Memory B cell (primary cell): ENCODE measurements around the gene PDE6A.
A peak's percentile ranks its signal among the peaks of the same experiment; 100 is the strongest.

Experiments
- ATAC-seq: fragments of 150-1000 bp; cut with Tn5 transposase; 2 replicates; pipeline ENCODE4 v1.10.0; 2021; ENCODE audit warnings: low read depth, mild to moderate bottlenecking, moderate library complexity
- DNase-seq, 2 donors: peaks; one replicate each; pipeline ENCODE4 v3.0.0; 2022; ENCODE audit warnings: low spot score in 2 of 2
- H3K27ac Mint-ChIP-seq: one replicate; pipeline ENCODE4 v1.8.0; 2022; ENCODE audit warnings: mild to moderate bottlenecking, moderate library complexity, mixed read lengths
- H3K27me3 Mint-ChIP-seq: one replicate; pipeline ENCODE4 v1.8.0; 2022; ENCODE audit warnings: mixed read lengths
- H3K36me3 Mint-ChIP-seq: one replicate; pipeline ENCODE4 v1.8.0; 2022; ENCODE audit warnings: mild to moderate bottlenecking, mixed read lengths
- H3K4me1 Mint-ChIP-seq: one replicate; pipeline ENCODE4 v1.8.0; 2022; ENCODE audit warnings: mixed read lengths
- H3K4me3 Mint-ChIP-seq: one replicate; pipeline ENCODE4 v1.8.0; 2022; ENCODE audit warnings: mild to moderate bottlenecking, moderate library complexity, mixed read lengths
- H3K9me3 Mint-ChIP-seq: one replicate; pipeline ENCODE4 v1.8.0; 2022; ENCODE audit warnings: mixed read lengths

PDE6A gene

GRCh38 chr5:149924486-149924885, 20.1 kb downstream of the PDE6A start:
- no peaks in the 10 kb centered on the region for H3K36me3 Mint-ChIP-seq

DNA sequence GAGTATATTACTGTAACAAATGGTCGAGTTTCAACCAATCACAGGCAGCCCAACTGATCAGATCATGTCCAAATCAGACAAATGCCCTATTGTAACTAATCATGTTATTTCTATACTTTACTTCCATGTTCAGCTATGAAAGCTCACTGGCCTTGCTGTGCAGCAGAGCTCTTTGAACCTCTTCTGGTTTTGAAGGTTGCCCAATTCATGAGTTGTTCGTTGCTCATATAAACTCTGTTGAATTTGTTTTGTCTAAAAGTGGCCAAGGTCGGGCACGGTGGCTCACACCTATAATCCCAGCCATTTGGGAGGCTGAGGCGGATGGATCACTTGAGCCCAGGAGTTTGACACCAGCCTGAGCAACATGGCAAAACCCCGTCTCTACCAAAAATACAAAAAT, 21.6 kb downstream of the PDE6A start:
- ATAC-seq = no peak
- no peak overlapping the region for H3K27ac Mint-ChIP-seq

More at GRCh38 chr5:149924486-149924885, 20.1 kb downstream of the PDE6A start:
- Mint-ChIP-seq H3K9me3 (no peaks in the 10 kb centered on the region), H3K4me1 (no peaks in the 10 kb centered on the region), H3K27me3 (peaks cover 6% of the 10 kb centered on the region), H3K27ac (no peak overlapping the region), H3K4me3 (no peak overlapping the region)
- ATAC-seq (no peak), DNase-seq (no peak)

DNA sequence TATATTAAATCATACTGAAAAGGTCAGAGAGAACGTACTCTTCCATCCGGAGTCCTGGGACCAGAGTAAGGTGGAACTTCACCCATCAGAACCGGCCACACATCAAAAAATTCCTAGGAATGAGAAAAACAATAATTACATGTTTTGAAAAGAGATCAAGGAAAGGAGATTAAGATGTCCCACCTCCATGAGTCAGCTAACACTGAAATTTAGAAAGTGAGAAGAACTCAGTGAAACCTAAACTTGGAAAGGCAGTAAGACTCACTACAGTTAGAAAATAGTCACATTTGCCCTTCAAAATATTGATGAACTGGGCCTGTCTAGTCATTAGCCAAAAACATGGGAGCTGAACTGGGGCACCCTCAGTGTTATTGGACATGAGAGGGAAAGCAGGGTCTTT, 23.0 kb downstream of the PDE6A start:
- Mint-ChIP-seq H3K36me3 (no peaks in the 10 kb centered on the region), H3K9me3 (no peaks in the 10 kb centered on the region), H3K4me1 (no peaks in the 10 kb centered on the region), H3K4me3 (no peak overlapping the region), H3K27ac (no peak overlapping the region), H3K27me3 (peaks cover 8% of the 10 kb centered on the region)
- DNase-seq (no peak), ATAC-seq (no peak)

More for the DNA sequence above, 21.6 kb downstream of the PDE6A start:
- no peaks in the 10 kb centered on the region for H3K36me3 Mint-ChIP-seq
- H3K27me3 Mint-ChIP-seq = peaks cover 8% of the 10 kb centered on the region
- DNase-seq = no peak
- no peaks in the 10 kb centered on the region for H3K4me1 Mint-ChIP-seq
- H3K9me3 Mint-ChIP-seq = no peaks in the 10 kb centered on the region
- H3K4me3 Mint-ChIP-seq = no peak overlapping the region

DNA sequence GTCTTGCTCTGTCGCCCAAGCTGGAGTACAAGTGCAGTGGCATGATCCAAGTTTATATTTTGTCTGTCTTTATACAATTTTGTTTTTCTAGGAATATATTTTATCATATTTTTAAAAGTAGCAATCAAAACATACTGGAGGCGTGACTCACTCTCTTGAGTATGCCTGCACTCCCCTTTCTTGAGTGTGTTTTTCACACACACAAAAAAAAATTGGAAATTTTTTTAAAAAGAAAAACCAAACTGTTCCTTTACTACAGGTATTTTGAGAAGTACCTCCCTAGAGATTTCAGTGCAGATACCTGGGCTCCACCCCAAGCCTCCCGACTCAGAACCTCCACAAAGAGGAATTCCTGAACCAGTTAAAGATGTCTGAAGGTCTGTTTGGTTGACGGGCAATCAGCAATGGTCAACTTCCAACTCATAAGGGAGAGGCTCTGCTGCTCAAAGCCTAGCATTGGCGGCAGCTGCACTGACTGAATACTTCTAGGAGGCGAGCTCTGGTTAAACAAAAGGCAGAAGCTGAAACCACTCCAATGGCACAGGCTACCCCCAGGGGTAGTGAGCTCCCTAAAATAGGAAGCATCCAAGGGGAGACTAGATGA, 27.4 kb downstream of the PDE6A start:
- Mint-ChIP-seq H3K27ac (no peak overlapping the region), H3K36me3 (no peaks in the 10 kb centered on the region), H3K4me3 (no peak overlapping the region), H3K27me3 (peaks cover 10% of the 10 kb centered on the region), H3K4me1 (peaks cover 5% of the 10 kb centered on the region), H3K9me3 (no peaks in the 10 kb centered on the region)
- DNase-seq (no peak), ATAC-seq (no peak)

GRCh38 chr5:149916334-149917072, 28.1 kb downstream of the PDE6A start:
- Mint-ChIP-seq H3K27me3 (peaks cover 10% of the 10 kb centered on the region), H3K4me1 (peaks cover 5% of the 10 kb centered on the region), H3K9me3 (no peaks in the 10 kb centered on the region), H3K4me3 (no peak overlapping the region), H3K27ac (no peak overlapping the region), H3K36me3 (no peaks in the 10 kb centered on the region)
- DNase-seq (no peak), ATAC-seq (no peak)

DNA sequence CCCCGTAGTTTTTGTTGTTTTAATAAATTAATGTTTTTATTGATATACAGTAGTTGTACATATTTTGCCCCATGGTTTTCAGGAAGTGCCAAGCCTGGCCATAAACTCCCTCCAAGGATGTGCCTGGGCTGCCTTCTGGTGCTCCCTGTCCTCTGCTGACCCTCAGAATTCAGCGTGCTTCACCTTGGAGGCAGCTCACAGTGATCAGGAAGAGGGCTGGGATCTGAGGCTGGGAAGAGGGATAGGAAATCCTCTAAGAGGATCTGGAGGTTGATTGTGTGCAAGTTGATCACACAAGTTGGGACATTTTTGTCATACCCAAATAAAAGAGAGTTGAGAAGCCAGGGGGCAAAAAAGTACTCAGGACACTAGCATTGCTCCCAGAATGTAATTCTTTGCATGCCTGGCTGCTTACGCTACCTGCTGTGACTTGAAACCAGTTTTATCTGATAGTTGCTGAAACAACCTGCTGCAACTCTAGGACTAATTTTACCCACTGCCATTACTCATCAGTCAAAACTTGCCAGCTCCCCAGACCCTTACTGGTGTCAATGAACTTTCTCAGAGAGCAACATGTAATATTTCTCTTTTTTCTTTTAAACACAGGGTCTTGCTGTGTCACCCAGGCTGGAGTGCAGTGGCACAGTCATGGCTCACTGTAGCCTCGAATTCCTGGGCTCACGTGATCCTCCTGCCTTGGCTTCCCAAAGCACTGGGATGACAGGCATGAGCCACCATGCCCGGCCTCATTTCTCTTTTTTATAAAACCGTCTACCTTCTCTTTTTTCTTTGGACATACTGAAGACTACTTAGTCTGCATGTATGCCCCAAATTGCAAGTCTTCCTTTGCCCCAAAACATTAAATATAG, 29.0 kb downstream of the PDE6A start:
- H3K27ac Mint-ChIP-seq = no peak overlapping the region
- DNase-seq (no peak), ATAC-seq (no peak)
- peaks cover 5% of the 10 kb centered on the region for H3K4me1 Mint-ChIP-seq
- peaks cover 10% of the 10 kb centered on the region for H3K27me3 Mint-ChIP-seq
- H3K4me3 Mint-ChIP-seq = no peak overlapping the region
- H3K36me3 Mint-ChIP-seq = no peaks in the 10 kb centered on the region
- no peaks in the 10 kb centered on the region for H3K9me3 Mint-ChIP-seq

DNA sequence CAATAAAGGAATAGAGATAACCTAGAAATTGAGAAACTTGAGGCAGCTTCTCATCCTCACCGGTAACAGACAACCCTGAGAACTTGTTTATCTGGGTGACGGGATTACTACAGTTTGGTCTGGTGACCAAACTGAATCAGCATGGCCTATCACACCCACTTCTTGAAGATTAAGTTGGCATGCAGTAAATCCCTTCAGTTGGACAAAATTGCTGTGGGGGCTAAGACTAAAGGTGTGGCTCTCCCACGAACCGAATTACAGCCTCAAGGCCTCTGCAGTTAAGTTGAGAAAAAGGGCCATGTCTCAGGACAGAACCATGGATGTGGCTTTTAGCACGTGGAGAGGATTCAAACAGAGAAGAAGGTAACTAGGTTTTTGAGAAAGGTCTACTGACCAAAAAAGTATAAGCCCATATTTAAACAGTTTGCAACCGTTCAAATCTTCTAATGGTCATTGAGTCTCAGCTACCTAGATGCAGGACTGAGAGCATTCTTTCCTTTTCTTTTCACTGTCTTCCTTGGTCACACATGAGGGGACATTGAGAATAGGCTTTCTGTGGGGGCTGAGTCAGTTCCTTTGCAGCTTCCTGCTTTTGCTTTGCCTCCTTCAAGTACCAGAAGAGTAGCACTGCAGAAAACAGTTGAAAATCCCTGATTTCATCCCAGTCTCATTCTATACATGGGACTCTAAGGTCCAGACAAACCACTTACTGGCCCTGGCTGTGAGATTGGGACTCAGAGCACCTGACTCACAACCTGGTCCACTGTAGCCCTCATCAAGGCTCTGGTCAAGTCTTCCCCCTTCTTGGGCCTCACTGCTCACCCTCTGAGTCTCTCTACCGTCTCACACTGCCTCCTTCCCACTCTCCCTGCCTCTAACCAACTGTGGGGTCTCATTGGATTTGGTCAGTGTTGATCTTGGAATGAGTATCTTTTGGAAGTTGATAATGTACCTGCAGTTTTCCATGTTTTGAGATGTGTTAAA, 30.9 kb downstream of the PDE6A start:
- no peaks in the 10 kb centered on the region for H3K36me3 Mint-ChIP-seq
- H3K27me3 Mint-ChIP-seq = peaks cover 6% of the 10 kb centered on the region
- no peak overlapping the region for H3K4me3 Mint-ChIP-seq
- DNase-seq (no peak), ATAC-seq (no peak)
- no peaks in the 10 kb centered on the region for H3K9me3 Mint-ChIP-seq
- H3K27ac Mint-ChIP-seq = peak overlapping the region; percentile 24
- H3K4me1 Mint-ChIP-seq = peaks cover 5% of the 10 kb centered on the region

DNA sequence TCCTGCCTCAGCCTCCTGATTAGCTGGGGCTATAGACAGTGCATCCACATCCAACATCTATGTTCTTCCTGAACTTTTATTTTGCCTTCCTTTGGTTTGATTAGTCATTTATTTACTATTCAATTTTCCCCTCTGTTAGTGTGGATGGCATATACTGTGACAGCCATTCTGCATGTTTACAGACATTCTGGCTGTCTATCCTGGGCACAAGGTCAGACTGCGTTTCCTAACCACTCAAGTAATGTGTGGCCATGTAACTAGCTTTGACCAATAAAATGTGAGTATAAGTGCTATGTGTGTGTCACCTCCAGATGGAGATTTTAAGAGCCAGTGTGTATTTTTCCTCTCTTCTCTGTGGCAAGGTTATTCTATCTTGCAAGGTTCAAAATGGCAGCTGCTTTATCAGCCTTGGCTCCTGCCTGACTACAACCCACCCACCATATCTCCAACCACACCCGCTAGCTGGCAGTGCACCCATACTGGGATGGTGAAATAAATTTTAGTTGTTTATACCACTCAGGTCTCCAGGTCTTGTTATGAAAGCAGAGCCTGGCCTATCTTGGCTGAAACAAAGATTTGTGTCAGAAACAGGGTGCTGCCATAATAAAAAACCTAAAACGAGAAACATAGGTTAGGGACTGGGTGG, 32.2 kb downstream of the PDE6A start:
- Mint-ChIP-seq H3K4me3 (no peak overlapping the region), H3K4me1 (peaks cover 5% of the 10 kb centered on the region), H3K9me3 (no peaks in the 10 kb centered on the region), H3K36me3 (no peaks in the 10 kb centered on the region), H3K27ac (no peak overlapping the region), H3K27me3 (peaks cover 2% of the 10 kb centered on the region)
- ATAC-seq (no peak), DNase-seq (no peak)

DNA sequence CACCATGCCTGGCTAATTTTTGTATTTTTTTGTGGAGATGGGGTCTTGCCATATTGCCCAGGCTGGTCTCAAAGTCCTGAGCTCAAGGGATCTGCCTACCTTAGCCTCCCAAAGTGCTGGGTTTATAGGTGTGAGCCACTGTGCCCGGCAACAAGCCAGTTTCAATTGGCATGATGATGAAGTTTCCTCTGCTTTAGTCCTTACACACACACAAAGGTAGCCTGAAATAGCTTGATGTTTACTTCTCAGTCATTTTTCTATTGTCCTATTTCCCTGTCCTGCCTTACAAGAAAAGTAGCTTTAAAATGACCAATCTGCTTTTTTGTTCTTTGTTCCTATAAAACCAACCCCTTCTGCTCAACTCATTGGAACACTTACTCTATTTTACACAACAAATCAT, 33.6 kb downstream of the PDE6A start:
- ATAC-seq = no peak
- peaks cover 5% of the 10 kb centered on the region for H3K27me3 Mint-ChIP-seq
- H3K4me3 Mint-ChIP-seq = no peak overlapping the region

DNA sequence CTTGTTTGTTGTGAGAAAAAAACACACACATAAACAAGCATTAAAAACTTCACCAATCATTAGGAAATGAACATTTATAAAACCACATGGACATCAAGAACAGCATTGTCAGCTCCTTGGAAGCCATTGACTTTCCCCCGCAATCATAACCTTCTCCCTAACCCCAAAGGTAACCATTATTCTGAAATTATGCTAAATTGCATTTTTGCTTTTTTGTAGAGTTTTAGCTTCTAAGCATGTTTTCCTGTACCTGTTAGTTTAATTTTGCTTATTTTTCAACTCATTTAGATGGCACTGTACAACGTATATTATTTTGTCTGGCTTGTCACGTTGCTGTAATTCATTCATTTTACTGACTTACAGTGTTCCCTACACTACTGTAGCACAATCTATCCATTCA, 36.8 kb downstream of the PDE6A start:
- peaks cover 12% of the 10 kb centered on the region for H3K27me3 Mint-ChIP-seq
- peaks cover 8% of the 10 kb centered on the region for H3K4me1 Mint-ChIP-seq
- no peaks in the 10 kb centered on the region for H3K36me3 Mint-ChIP-seq
- DNase-seq (no peak), ATAC-seq (no peak)
- H3K27ac Mint-ChIP-seq = no peak overlapping the region
- no peak overlapping the region for H3K4me3 Mint-ChIP-seq
- H3K9me3 Mint-ChIP-seq = no peaks in the 10 kb centered on the region

More for the DNA sequence above, 33.6 kb downstream of the PDE6A start:
- Mint-ChIP-seq H3K4me1 (peaks cover 5% of the 10 kb centered on the region), H3K27ac (no peak overlapping the region), H3K9me3 (no peaks in the 10 kb centered on the region), H3K36me3 (no peaks in the 10 kb centered on the region)
- no peak for DNase-seq

GRCh38 chr5:149904977-149905376, 39.6 kb downstream of the PDE6A start:
- no peak overlapping the region for H3K4me3 Mint-ChIP-seq
- ATAC-seq (no peak), DNase-seq (no peak)
- H3K36me3 Mint-ChIP-seq = peaks cover 2% of the 10 kb centered on the region
- H3K27me3 Mint-ChIP-seq = peaks cover 15% of the 10 kb centered on the region
- H3K27ac Mint-ChIP-seq = no peak overlapping the region
- H3K4me1 Mint-ChIP-seq = peaks cover 8% of the 10 kb centered on the region
- no peaks in the 10 kb centered on the region for H3K9me3 Mint-ChIP-seq

- H3K27me3 Mint-ChIP-seq = peaks cover 15% of the 10 kb centered on the region
- H3K4me3 Mint-ChIP-seq = no peak overlapping the region
- peaks cover 8% of the 10 kb centered on the region for H3K4me1 Mint-ChIP-seq
- peaks cover 2% of the 10 kb centered on the region for H3K36me3 Mint-ChIP-seq
- DNase-seq = no peak
- no peak for ATAC-seq
- no peak overlapping the region for H3K27ac Mint-ChIP-seq
- H3K9me3 Mint-ChIP-seq = no peaks in the 10 kb centered on the region
Measured at GRCh38 chr5:149904293-149904886, 40.2 kb downstream of the PDE6A start.

GRCh38 chr5:149903404-149903803, 41.2 kb downstream of the PDE6A start:
- Mint-ChIP-seq H3K27ac (no peak overlapping the region), H3K27me3 (peaks cover 15% of the 10 kb centered on the region), H3K4me1 (peaks cover 8% of the 10 kb centered on the region), H3K4me3 (no peak overlapping the region), H3K36me3 (peaks cover 2% of the 10 kb centered on the region), H3K9me3 (no peaks in the 10 kb centered on the region)
- ATAC-seq = no peak
- DNase-seq = no peak
